Activated CD4-positive, alpha-beta T cell treated with anti-CD3 and anti-CD28 coated beads, Interleukin-2, amount 10 ng/mL, durations not matched to agents 24 days and 14 days (primary cell): ENCODE results near the gene IGF1R. TPM values are rescaled to one million over a fixed set of nuclear protein-coding genes. Genes with fewer than 3 reads are reported as not detected.

ENCODE experiments used
- DNase-seq: peaks from one replicate; pipeline ENCODE4 v3.0.0; 2022
- H3K27ac Mint-ChIP-seq: one replicate; pipeline ENCODE4 v1.8.0; 2022; ENCODE audit warnings: mild to moderate bottlenecking, mixed read lengths
- H3K27me3 Mint-ChIP-seq: one replicate; pipeline ENCODE4 v1.8.0; 2022; ENCODE audit warnings: mixed read lengths
- H3K36me3 Mint-ChIP-seq: one replicate; pipeline ENCODE4 v1.8.0; 2022; ENCODE audit warnings: low read depth, mild to moderate bottlenecking, mixed read lengths
- H3K4me1 Mint-ChIP-seq: one replicate; pipeline ENCODE4 v1.8.0; 2021; ENCODE audit warnings: mixed read lengths
- H3K4me3 Mint-ChIP-seq: one replicate; pipeline ENCODE4 v1.8.0; 2022; ENCODE audit warnings: mild to moderate bottlenecking, moderate library complexity, mixed read lengths
- H3K9me3 Mint-ChIP-seq: one replicate; pipeline ENCODE4 v1.8.0; 2021; ENCODE audit warnings: mixed read lengths
- intact Hi-C: fragments of 100-400 bp; cut with micrococcal nuclease; formaldehyde crosslinking; loops from one replicate; pipeline ENCODE4 v1.15.1; 2023
- total RNA-seq: library from RNA; stranded (reverse); gene quantifications from 2 replicates; pipeline ENCODE4 v1.2.3, GENCODE V29; 2022

IGF1R gene
- total RNA-seq, 1 donor from 2014 or later, result 35.3 TPM

DNA sequence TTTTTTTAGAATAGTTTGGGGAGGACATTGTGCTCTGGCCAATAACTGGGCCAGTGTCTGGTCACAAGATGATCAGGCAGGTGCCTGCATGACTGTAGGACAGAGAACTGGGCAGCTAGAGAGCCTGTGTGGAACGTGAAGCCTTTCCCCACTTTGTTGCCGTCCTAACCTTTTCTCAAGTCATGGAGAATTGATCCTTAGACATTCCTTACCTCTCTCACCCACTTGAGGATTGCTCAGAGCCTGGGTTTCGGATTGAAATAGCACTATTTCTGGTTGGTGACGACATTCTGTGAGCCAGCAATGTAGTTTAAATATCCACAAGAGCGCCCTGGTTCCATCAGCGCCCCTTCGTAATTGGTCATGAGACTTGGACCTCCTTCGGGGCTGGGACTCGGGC is 138.4 kb downstream of the IGF1R start:
- DNase-seq, result no peak
- intact Hi-C loops, result loop anchor here (5.0 kb wide), 1 partner anchor 134 kb away; no protein-coding TSS in a partner anchor

DNA sequence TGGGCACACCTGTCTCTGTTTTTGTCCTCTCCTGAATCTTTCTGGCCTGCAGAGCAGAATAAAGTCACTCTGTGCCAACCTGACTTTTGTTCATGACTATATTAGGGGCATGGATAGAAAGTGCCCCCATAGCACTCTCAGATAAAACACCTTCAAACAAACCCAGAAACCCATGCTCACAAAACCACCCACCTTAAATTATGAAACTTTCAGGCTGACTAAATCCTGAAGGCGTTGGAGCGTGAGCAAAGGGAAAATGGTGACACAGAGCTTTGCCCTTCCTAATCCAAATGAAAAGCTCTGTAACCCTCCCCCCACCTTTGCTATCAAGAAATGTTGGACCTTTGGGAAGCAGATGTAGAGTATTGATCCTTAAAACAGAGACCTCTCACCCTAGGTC is 138.9 kb downstream of the IGF1R start:
- no peaks in the 10 kb centered on the region for H3K36me3 Mint-ChIP-seq
- no peaks in the 10 kb centered on the region for H3K9me3 Mint-ChIP-seq
- peaks cover 33% of the 10 kb centered on the region for H3K4me1 Mint-ChIP-seq
- DNase-seq, result no peak
- no peaks in the 10 kb centered on the region for H3K27me3 Mint-ChIP-seq
- intact Hi-C loops, result loop anchor here (5.0 kb wide), 1 partner anchor 135 kb away; no protein-coding TSS in a partner anchor
- H3K27ac Mint-ChIP-seq, result no peak overlapping the region
- H3K4me3 Mint-ChIP-seq, result no peak overlapping the region

More for the DNA sequence above, 138.4 kb downstream of the IGF1R start:
- H3K4me1 Mint-ChIP-seq, result peaks cover 33% of the 10 kb centered on the region
- no peak overlapping the region for H3K27ac Mint-ChIP-seq
- no peaks in the 10 kb centered on the region for H3K9me3 Mint-ChIP-seq
- no peaks in the 10 kb centered on the region for H3K36me3 Mint-ChIP-seq
- no peak overlapping the region for H3K4me3 Mint-ChIP-seq
- H3K27me3 Mint-ChIP-seq, result no peaks in the 10 kb centered on the region

DNA sequence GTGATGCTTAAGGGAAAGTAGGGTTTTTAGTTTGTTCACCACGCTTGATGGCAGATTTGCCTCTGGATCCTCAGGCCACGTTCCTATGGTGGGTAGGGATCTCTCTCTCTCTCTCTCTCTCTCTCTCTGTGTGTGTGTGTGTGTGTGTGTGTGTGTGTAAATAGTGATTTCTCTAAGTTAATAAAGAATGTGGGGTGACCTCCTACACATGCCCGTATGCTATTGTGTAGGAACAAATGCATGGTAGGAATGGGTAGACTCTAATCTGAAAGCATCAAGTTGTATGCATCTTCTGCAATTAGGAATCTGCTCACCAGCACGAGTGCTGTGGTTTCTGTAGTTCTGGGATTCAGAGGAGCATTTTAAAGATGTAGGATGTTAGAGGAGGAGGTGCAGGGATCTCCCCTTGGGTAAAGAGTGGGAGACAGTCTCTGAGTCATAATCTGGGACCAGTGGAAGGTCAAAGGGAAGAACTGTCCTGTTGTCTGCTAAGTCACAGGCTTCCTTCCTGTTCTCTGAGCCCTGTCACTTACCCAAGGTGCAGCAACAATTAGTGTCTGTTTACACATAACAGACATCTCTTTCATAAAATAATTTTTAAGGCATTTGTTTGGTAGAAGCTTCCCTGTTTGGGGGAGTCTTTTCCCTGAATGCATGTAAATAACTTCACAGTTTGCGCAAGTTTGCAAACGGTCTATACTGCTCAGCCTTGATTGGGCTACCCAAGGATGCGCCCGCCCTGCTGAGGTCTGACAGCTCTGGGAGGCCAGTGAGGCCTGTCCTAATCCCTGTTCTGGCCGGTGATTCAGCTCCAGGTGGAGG is 139.8 kb downstream of the IGF1R start:
- no peaks in the 10 kb centered on the region for H3K27me3 Mint-ChIP-seq
- H3K9me3 Mint-ChIP-seq, result no peaks in the 10 kb centered on the region
- peak overlapping the region; percentile 18 for H3K4me3 Mint-ChIP-seq
- no peak overlapping the region for H3K27ac Mint-ChIP-seq
- H3K4me1 Mint-ChIP-seq, result peaks cover 33% of the 10 kb centered on the region
- DNase-seq, result no peak
- H3K36me3 Mint-ChIP-seq, result no peaks in the 10 kb centered on the region
- intact Hi-C loops, result loop anchor here (5.0 kb wide), 1 partner anchor 136 kb away; no protein-coding TSS in a partner anchor

DNA sequence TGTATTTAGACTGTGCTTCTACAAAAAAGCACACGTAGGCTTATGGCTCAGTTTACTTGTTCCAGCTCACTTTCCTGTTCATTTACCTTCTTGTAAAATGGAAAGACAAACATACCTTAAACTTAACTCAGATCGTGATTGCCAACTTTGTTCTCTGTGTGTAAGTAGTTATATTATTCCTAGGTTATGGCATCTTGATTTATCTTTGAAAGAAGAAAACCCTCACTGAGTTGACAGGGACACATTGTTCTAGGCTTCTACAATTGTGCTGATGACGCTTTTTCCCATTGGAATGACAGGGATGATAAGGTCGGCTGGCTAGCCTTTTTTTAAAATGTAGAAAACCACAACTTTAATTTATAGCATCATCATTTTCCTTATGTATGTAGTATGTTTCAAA is 140.7 kb downstream of the IGF1R start:
- Mint-ChIP-seq H3K36me3 (no peaks in the 10 kb centered on the region), H3K4me1 (peaks cover 33% of the 10 kb centered on the region)
- intact Hi-C loops, result loop anchor here (5.0 kb wide), 1 partner anchor 137 kb away; no protein-coding TSS in a partner anchor

DNA sequence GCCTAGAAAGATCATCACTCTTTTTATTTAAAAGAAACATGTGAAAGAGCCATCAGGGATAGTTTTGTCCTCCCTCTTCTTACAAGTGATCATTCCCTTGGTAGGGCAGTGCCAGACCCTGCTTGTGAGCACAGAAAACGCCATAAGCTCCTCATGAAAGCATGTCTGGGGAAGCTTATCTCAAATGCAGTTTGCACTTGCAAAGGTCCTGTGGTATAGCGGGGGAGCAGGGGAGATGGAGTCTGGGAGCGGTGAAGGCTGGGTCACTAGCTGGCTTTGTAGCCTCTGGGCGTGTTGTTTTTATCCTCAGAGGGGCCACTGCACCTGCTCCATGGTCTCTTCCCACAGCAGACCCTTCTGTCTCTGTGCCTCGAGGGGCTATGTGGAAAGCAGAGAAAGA is 141.9 kb downstream of the IGF1R start:
- intact Hi-C loops, result no loop called here
- H3K4me3 Mint-ChIP-seq, result no peak overlapping the region
- no peaks in the 10 kb centered on the region for H3K27me3 Mint-ChIP-seq
- peaks cover 35% of the 10 kb centered on the region for H3K4me1 Mint-ChIP-seq
- H3K36me3 Mint-ChIP-seq, result no peaks in the 10 kb centered on the region
- DNase-seq, result no peak
- H3K9me3 Mint-ChIP-seq, result no peaks in the 10 kb centered on the region
- no peak overlapping the region for H3K27ac Mint-ChIP-seq

More for the DNA sequence above, 140.7 kb downstream of the IGF1R start:
- H3K27me3 Mint-ChIP-seq, result no peaks in the 10 kb centered on the region
- no peak overlapping the region for H3K4me3 Mint-ChIP-seq
- H3K9me3 Mint-ChIP-seq, result no peaks in the 10 kb centered on the region
- no peak overlapping the region for H3K27ac Mint-ChIP-seq
- DNase-seq, result no peak

DNA sequence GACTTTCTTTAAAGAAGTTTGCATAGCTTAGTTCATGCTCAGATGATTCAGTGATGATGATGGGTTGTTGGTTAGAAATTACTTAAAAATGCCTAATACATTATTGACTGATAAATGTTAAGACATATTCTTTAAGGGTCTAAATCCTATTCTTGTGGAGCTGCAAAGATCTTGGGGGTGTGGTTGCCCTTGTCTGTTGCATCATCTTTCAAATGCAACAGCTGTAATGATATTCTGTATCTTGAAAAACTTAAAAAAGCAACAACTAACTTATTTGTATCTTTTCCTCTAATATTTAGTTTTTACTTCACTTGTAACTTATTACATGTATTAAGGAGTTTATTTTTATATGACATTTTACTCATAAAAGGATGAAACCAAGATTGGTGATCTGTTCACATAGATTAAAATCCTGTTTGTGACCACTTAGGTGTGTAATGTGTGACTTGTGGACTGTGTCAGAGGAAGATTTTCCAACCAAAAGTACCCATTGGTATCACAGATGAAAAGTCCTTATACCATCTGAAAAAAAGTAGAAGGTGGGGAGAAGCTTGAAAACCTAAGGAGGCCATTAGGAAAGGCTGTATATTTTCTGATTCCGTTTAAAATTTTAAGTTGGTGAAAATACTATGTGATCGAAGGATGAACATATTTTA is 142.8 kb downstream of the IGF1R start:
- Mint-ChIP-seq H3K4me1 (peaks cover 33% of the 10 kb centered on the region), H3K9me3 (no peaks in the 10 kb centered on the region), H3K27ac (no peak overlapping the region), H3K4me3 (no peak overlapping the region), H3K36me3 (no peaks in the 10 kb centered on the region), H3K27me3 (no peaks in the 10 kb centered on the region)
- intact Hi-C loops, result no loop called here
- no peak for DNase-seq

DNA sequence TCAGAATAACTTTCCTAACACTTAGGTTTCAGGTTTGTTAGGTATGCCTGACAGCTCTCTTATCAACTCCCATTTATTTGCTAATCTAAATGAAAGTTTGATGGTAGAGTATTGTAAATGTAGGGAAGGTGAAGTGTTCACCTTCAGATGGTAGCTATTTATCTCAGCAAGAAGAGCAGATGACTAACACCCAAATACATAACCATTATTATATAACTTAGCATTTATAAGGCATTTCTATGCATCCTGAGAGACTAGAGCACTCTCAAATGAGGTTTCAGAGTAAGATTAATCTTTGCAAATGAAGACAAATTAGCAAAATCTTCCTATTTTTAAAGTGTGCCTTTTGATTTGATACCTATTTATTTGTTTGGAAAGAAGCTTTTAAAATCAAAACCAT is 143.8 kb downstream of the IGF1R start:
- H3K4me3 Mint-ChIP-seq, result no peak overlapping the region
- H3K9me3 Mint-ChIP-seq, result no peaks in the 10 kb centered on the region
- no peaks in the 10 kb centered on the region for H3K36me3 Mint-ChIP-seq
- H3K27me3 Mint-ChIP-seq, result no peaks in the 10 kb centered on the region
- intact Hi-C loops, result no loop called here
- no peak for DNase-seq
- H3K27ac Mint-ChIP-seq, result no peak overlapping the region
- H3K4me1 Mint-ChIP-seq, result peaks cover 24% of the 10 kb centered on the region

DNA sequence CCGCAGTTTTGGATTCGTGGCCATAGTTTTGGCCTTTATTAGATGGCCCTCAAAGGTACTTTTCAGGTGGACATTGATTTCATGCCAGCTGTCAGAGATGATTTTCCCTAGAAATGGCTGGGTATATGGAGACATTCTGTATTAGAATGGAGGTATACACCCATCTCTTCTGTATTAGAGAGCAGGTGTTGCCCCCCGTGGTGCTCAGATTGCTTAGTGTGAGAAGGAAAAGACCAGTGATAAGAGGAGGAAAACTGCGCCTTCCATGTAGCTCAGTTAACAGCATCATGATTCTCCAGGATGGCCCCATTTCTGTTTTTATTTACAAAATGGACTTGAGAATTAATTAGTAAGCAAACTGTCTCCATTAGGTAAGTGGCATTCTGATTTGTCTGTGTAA is 145.9 kb downstream of the IGF1R start:
- no peaks in the 10 kb centered on the region for H3K9me3 Mint-ChIP-seq
- peaks cover 7% of the 10 kb centered on the region for H3K4me1 Mint-ChIP-seq
- H3K27ac Mint-ChIP-seq, result no peak overlapping the region
- no peaks in the 10 kb centered on the region for H3K27me3 Mint-ChIP-seq
- no peak overlapping the region for H3K4me3 Mint-ChIP-seq
- DNase-seq, result no peak
- H3K36me3 Mint-ChIP-seq, result no peaks in the 10 kb centered on the region
- intact Hi-C loops, result no loop called here

DNA sequence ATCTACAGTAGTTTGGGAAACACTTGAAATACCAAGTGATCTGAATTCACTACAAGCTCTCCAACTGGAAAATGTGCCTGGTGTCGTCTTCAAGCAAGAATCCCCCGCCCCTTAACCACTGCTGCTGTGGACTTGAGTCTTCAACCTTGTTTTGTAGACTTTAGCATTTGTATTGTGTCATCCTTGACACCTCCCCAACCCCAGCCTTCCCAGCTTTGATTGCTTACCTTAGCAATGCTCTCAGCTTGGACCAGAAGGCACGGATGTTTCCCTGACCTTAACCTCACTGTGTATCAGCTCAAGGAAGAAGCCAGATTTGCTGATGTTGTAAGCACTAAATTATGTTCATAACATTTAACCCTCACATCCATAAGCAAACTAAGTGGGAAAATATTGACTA is 146.4 kb downstream of the IGF1R start:
- H3K36me3 Mint-ChIP-seq, result no peaks in the 10 kb centered on the region
- no peak overlapping the region for H3K27ac Mint-ChIP-seq
- H3K9me3 Mint-ChIP-seq, result no peaks in the 10 kb centered on the region
- no peak for DNase-seq
- H3K4me3 Mint-ChIP-seq, result no peak overlapping the region
- intact Hi-C loops, result no loop called here
- H3K4me1 Mint-ChIP-seq, result peaks cover 7% of the 10 kb centered on the region
- no peaks in the 10 kb centered on the region for H3K27me3 Mint-ChIP-seq

DNA sequence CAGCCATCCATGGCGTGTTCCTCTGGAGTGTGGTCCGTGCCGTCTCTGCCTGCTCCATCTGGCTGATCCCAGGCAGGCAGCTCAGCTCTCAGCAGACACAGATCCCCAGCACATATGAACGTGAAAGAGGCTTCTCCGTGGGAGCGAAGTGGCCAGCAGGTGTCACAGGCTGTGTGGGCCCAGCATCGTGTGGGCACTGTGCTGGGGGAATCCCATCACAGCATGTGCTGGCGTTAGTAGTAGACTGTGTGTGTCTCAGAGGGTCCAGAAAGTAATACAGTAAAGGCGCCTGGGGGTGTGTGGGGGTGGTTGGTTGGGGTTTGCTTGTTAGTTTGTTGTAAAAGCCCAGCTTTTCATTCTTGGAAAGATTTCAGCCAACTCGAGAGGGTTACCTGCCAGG is 147.6 kb downstream of the IGF1R start:
- H3K27ac Mint-ChIP-seq, result no peak overlapping the region
- H3K4me1 Mint-ChIP-seq, result peaks cover 11% of the 10 kb centered on the region
- no peaks in the 10 kb centered on the region for H3K27me3 Mint-ChIP-seq
- no peak overlapping the region for H3K4me3 Mint-ChIP-seq
- intact Hi-C loops, result no loop called here
- H3K9me3 Mint-ChIP-seq, result no peaks in the 10 kb centered on the region
- DNase-seq, result no peak
- H3K36me3 Mint-ChIP-seq, result no peaks in the 10 kb centered on the region

DNA sequence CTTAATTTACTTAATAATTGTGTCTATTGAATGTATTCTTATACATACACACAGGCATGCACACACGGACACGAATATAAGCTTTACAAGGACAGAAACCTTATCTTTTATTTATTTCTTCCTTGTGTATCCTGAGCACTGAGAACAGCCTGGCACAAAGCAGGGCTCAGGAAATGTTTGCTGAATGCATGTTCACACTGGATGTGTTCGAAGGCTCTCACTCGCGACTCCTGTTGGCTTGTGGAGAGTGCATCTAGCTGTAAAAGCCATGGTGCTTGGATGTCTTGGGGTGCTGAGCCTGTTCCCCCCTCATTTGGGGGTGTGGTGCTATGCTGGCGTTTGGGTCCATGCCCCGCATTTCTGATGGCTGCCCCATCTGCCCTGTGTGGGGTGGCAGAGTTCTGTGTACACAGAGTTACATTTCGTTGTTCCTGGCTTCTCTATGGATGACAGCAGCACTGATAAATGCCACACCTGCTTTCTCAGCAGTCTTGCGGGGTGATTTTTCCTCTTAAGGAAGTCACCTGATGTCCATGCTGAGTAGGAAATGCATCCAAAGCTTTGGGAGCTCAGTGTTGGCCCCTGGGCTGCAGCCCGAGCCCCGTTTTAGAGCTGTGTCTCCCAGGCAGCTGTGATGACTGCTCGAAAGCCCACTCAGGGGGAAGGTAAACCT is 148.5 kb downstream of the IGF1R start:
- Mint-ChIP-seq H3K9me3 (no peaks in the 10 kb centered on the region), H3K4me1 (peaks cover 9% of the 10 kb centered on the region), H3K27ac (no peak overlapping the region), H3K27me3 (no peaks in the 10 kb centered on the region), H3K36me3 (no peaks in the 10 kb centered on the region), H3K4me3 (no peak overlapping the region)
- intact Hi-C loops, result no loop called here
- DNase-seq, result no peak

DNA sequence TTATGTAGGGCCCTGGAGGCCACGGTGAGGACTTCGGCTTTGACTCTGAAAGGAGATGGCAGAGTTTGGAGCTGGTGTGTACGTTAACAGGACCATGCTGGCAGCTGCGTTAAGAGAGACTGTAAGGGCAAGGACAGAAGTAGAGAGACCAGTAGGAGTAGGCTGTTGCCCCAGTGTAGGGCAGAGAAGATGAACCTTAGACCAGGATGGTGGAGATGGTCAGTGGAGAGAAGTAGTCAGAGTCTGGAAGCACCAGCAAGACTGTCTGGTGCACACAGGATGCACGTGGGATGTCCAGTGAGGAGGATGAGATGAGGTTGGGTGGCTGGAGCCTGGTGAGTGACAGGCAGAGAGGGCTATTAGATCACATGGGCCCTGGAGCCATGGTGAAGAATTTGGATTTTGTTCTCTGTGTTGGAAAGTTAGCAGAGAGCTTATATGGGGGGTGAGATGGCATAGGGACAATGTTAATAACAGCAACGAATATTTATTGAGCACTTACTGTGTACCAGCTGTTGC is 150.1 kb downstream of the IGF1R start:
- no peak for DNase-seq

DNA sequence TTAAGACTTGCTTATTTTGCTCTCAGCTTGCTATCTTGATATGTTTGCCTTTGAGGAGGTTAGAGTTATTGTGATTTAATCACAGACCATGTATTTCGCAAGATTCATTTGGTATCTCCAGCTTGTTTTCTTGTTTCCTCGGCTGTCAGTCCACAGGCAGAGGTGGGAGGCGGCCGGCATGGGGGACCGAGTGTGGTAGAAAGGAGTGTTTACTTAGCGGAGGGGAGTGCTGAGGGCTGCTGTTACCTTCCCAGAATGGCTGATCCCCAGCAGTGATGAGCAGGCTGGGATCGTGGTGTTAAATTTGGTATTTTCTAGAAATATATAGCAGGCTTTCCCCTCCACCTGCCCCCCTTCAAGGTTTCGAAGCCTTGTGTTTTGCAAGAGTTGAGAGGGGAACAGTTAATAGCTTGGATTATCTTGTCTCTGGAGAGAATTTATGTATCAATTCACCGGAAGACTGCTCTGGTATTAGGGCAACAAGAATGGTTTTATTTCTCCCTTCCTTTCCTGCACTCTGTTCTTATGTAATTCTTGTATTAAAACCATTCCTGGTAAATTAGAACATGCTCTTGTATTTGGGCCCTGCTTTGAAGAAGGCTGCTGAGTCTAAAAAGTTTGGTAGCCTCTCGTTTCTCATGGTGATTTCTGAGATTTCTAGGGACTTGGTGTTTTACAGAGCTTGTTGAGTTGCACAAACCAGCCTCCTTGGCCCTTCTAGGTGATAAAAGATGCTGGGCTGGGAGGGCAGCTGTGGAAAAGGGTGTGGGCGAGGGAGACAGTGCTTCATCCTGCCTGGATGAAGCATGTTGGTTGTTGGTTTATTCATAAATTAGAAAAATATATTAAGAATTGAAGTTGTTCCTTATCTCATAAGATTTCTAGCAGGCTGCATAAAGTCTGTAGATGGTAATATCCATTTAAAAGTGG is 151.4 kb downstream of the IGF1R start:
- Mint-ChIP-seq H3K36me3 (no peaks in the 10 kb centered on the region), H3K4me3 (no peak overlapping the region), H3K9me3 (no peaks in the 10 kb centered on the region), H3K4me1 (peaks cover 9% of the 10 kb centered on the region), H3K27ac (no peak overlapping the region), H3K27me3 (no peaks in the 10 kb centered on the region)
- intact Hi-C loops, result no loop called here
- DNase-seq, result no peak

More for the DNA sequence above, 150.1 kb downstream of the IGF1R start:
- Mint-ChIP-seq H3K27me3 (no peaks in the 10 kb centered on the region), H3K4me1 (peaks cover 9% of the 10 kb centered on the region), H3K27ac (no peak overlapping the region), H3K9me3 (no peaks in the 10 kb centered on the region), H3K36me3 (no peaks in the 10 kb centered on the region), H3K4me3 (no peak overlapping the region)
- intact Hi-C loops, result no loop called here
